ENCODE data around the gene LGALS1. TPM values are rescaled to one million over a fixed set of nuclear protein-coding genes. Genes with fewer than 3 reads are reported as not detected.

The LGALS1 gene
- total and polyA plus RNA-seq, 2 donors (not counting 1 experiment from before 2014, with no cell fraction given): 106 to 207 TPM

DNA sequence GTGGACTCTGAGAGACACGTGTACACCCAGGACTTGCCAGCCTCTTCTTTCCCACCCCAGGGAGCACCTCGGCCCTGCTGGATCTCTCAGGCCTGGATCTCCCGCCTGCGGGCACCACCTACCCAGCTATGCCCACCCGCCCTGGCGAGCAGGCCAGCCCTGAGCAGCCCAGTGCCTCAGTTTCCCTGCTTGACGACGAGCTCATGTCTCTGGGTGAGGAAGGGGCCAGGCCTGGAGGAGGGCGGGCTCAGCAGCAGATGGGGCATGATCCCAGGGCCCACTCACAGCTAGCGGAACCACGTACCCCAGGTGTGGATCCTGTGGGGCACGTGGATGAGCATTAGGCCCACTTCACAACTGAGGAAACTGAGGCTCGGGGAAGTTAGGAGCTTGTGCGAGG, 49.7 kb upstream of the LGALS1 start:
- peaks cover 0 to 33% of the 10 kb centered on the region in 2 experiments for H3K36me3 ChIP-seq (replicated peaks in 1 of 2; ENCODE audit: control extremely low read depth in 1 of 2, control insufficient read depth in 1 of 2, extremely low read depth in 1 of 2, insufficient read depth in 2 of 2, low read length in 1 of 2)
- H3K79me2 ChIP-seq (ENCODE audit: control insufficient read depth, insufficient read depth, low read length): peaks cover 11% of the 10 kb centered on the region
- H3K4me2 ChIP-seq (replicated peaks; ENCODE audit: low read depth, low read length, poor library complexity, severe bottlenecking): peak overlapping the region; percentile 79
- intact Hi-C loops (cut with micrococcal nuclease): no loop called here
- no peak overlapping the region for H3K4me3 Mint-ChIP-seq
- ATAC-seq (ENCODE audit: low read depth): no peak
- no peaks in the 10 kb centered on the region for H3K9me3 ChIP-seq (ENCODE audit: control extremely low read depth in 1 of 3, control insufficient read depth in 2 of 3, insufficient read depth in 1 of 3, low read length in 2 of 3)
- H2AFZ ChIP-seq (ENCODE audit: insufficient read depth, low read depth, low read length, poor library complexity, severe bottlenecking): no peak overlapping the region
- CTCF ChIA-PET: interaction anchor here (0.6 to 30.7 kb wide), 6 partner anchors 6 to 237 kb away, joined by 3 to 620 read pairs (median 94); partner anchors contain the start of genes GGA1, LGALS1, LGALS2 and NOL12
- no peak overlapping the region for H3K4me3 ChIP-seq (ENCODE audit: control extremely low read depth in 1 of 5, extremely low read depth in 1 of 5, insufficient read depth in 1 of 5, low read depth in 2 of 5, low read length in 4 of 5)
- TF ChIP-seq, protein P1, sequence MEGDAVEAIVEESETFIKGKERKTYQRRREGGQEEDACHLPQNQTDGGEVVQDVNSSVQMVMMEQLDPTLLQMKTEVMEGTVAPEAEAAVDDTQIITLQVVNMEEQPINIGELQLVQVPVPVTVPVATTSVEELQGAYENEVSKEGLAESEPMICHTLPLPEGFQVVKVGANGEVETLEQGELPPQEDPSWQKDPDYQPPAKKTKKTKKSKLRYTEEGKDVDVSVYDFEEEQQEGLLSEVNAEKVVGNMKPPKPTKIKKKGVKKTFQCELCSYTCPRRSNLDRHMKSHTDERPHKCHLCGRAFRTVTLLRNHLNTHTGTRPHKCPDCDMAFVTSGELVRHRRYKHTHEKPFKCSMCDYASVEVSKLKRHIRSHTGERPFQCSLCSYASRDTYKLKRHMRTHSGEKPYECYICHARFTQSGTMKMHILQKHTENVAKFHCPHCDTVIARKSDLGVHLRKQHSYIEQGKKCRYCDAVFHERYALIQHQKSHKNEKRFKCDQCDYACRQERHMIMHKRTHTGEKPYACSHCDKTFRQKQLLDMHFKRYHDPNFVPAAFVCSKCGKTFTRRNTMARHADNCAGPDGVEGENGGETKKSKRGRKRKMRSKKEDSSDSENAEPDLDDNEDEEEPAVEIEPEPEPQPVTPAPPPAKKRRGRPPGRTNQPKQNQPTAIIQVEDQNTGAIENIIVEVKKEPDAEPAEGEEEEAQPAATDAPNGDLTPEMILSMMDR (IDR thresholded peaks at IDR 0.05): no peak
- TF ChIP-seq EZH2 (IDR thresholded peaks at IDR 0.05; ENCODE audit: borderline replicate concordance, insufficient read depth, low read depth, low read length, poor library complexity, severe bottlenecking): no peak
- H3K9ac ChIP-seq (ENCODE audit: low read length): no peak overlapping the region
- DNase-seq: no peak
- 93% methylated on average over 11 of the region's 14 CpGs for WGBS (ENCODE audit: insufficient coverage)
- POLR2A ChIA-PET: interaction anchor here (0.6 to 3.4 kb wide), 7 partner anchors 8 to 33 kb away, joined by 3 to 27 read pairs (median 6); partner anchors contain the start of genes GGA1 and PDXP
- peak overlapping the region; percentile 90 for H3K27ac Mint-ChIP-seq
- no peaks in the 10 kb centered on the region for H3K27me3 ChIP-seq (replicated peaks in 1 of 4; ENCODE audit: control extremely low read depth in 1 of 4, control insufficient read depth in 3 of 4, insufficient read depth in 4 of 4, low read length in 3 of 4)
- H4K20me1 ChIP-seq (ENCODE audit: control insufficient read depth, insufficient read depth, low read length, poor library complexity, severe bottlenecking): no peaks in the 10 kb centered on the region
- H3K4me1 ChIP-seq (ENCODE audit: control insufficient read depth in 2 of 2, insufficient read depth in 2 of 2, low read length in 2 of 2): peaks cover 38 to 58% of the 10 kb centered on the region in 2 donors
- peak overlapping the region; percentile 79 to 80 for H3K27ac ChIP-seq (ENCODE audit: low read length in 2 of 2)
- H3K4me1 Mint-ChIP-seq: peaks cover 60% of the 10 kb centered on the region
- H3K9me3 Mint-ChIP-seq (ENCODE audit: insufficient read depth): no peaks in the 10 kb centered on the region
- no peaks in the 10 kb centered on the region for H3K27me3 Mint-ChIP-seq

DNA sequence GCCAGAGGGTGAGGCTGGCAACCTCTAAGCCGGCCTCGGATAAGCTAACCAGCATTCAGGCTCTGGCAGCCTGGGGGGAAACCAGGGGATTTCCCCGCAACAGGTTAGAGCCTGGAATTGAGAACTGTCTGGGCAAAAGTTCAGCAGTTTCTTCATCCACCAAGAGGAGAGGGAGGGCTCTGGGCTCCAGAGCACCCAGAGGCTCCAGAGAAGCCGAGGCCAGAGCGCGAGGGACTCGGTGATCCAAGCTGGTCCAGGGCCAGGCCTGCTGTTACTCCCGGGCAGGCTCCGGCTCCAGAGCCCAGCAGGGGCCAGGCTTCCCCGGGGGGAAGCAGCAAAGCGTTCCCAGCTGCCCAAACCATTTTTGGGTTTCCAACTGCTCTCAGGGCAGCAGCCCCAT, 49.3 kb upstream of the LGALS1 start:
- Histone ChIP-seq H3K4me2 (replicated peaks; ENCODE audit: low read depth, low read length, poor library complexity, severe bottlenecking) (peak overlapping the region; percentile 79), H3K27ac (ENCODE audit: low read length in 2 of 2) (peak overlapping the region; percentile 79 to 80), H2AFZ (ENCODE audit: insufficient read depth, low read depth, low read length, poor library complexity, severe bottlenecking) (no peak overlapping the region), H4K20me1 (ENCODE audit: control insufficient read depth, insufficient read depth, low read length, poor library complexity, severe bottlenecking) (no peaks in the 10 kb centered on the region), H3K4me1 (ENCODE audit: control insufficient read depth in 2 of 2, insufficient read depth in 2 of 2, low read length in 2 of 2) (peaks cover 38 to 58% of the 10 kb centered on the region in 2 donors), H3K9me3 (ENCODE audit: control extremely low read depth in 1 of 3, control insufficient read depth in 2 of 3, insufficient read depth in 1 of 3, low read length in 2 of 3) (no peaks in the 10 kb centered on the region), H3K27me3 (replicated peaks in 1 of 4; ENCODE audit: control extremely low read depth in 1 of 4, control insufficient read depth in 3 of 4, insufficient read depth in 4 of 4, low read length in 3 of 4) (no peaks in the 10 kb centered on the region), H3K9ac (ENCODE audit: low read length) (no peak overlapping the region), H3K36me3 (replicated peaks in 1 of 2; ENCODE audit: control extremely low read depth in 1 of 2, control insufficient read depth in 1 of 2, extremely low read depth in 1 of 2, insufficient read depth in 2 of 2, low read length in 1 of 2) (peaks cover 0 to 34% of the 10 kb centered on the region in 2 experiments), H3K79me2 (ENCODE audit: control insufficient read depth, insufficient read depth, low read length) (peaks cover 11% of the 10 kb centered on the region), H3K4me3 (ENCODE audit: control extremely low read depth in 1 of 5, extremely low read depth in 1 of 5, insufficient read depth in 1 of 5, low read depth in 2 of 5, low read length in 4 of 5) (no peak overlapping the region)
- ATAC-seq (ENCODE audit: low read depth) (no peak), DNase-seq (no peak)
- TF ChIP-seq, protein P1 (IDR thresholded peaks at IDR 0.05): no peak
- Mint-ChIP-seq H3K4me3 (no peak overlapping the region), H3K27ac (peak overlapping the region; percentile 90), H3K9me3 (ENCODE audit: insufficient read depth) (no peaks in the 10 kb centered on the region), H3K4me1 (peaks cover 60% of the 10 kb centered on the region), H3K27me3 (no peaks in the 10 kb centered on the region)
- intact Hi-C loops (cut with micrococcal nuclease): no loop called here
- CTCF ChIA-PET: interaction anchor here (0.6 to 30.7 kb wide), 4 partner anchors 6 to 55 kb away, joined by 3 to 620 read pairs (median 402); partner anchors contain the start of genes GGA1, LGALS1, LGALS2 and NOL12
- 91% methylated on average over 11 of the region's 11 CpGs for WGBS (ENCODE audit: insufficient coverage)
- POLR2A ChIA-PET: interaction anchor here (0.6 to 3.4 kb wide), 5 partner anchors 8 to 17 kb away, joined by 3 to 27 read pairs (median 11); partner anchors contain the start of gene GGA1

Data from B cell (primary cell).